Karpas-422 (cell line): Measurements from ENCODE around the gene PCDHA11. TPM values are rescaled to one million over a fixed set of nuclear protein-coding genes. Genes with fewer than 3 reads are reported as not detected.

Experiments
- DNase-seq: peaks from one replicate; pipeline ENCODE4 v3.0.0-alpha.2; 2015
- H2AFZ ChIP-seq: fragments of 200-600 bp; sonication (generic); 2 replicates; pipeline ENCODE4 v1.6.1; 2014; ENCODE audit warnings: antibody characterized with exemption, low read length, mixed read lengths
- H3K27ac ChIP-seq: fragments of 200-600 bp; sonication (generic); 2 replicates; pipeline ENCODE4 v1.5.1; 2014; ENCODE audit warnings: mild to moderate bottlenecking, low read length, moderate library complexity
- H3K27me3 ChIP-seq: fragments of 200-600 bp; sonication (generic); 2 replicates; pipeline ENCODE4 v1.6.1; 2014; ENCODE audit warnings: low read length, mixed read lengths
- H3K36me3 ChIP-seq: fragments of 200-600 bp; sonication (generic); 2 replicates; pipeline ENCODE4 v1.6.1; 2014; ENCODE audit warnings: low read length, mixed read lengths; ENCODE audit not compliant: insufficient read depth
- H3K4me1 ChIP-seq: fragments of 200-600 bp; sonication (generic); 2 replicates; pipeline ENCODE4 v1.6.1; 2014; ENCODE audit warnings: mild to moderate bottlenecking, low read length, mixed read lengths
- H3K4me2 ChIP-seq: fragments of 200-600 bp; sonication (generic); 2 replicates; pipeline ENCODE4 v1.6.1; 2014; ENCODE audit warnings: low read length, low read depth, mild to moderate bottlenecking; ENCODE audit not compliant: poor library complexity, severe bottlenecking
- H3K4me3 ChIP-seq: fragments of 200-600 bp; sonication (generic); 2 replicates; pipeline ENCODE4 v1.5.1; 2014; ENCODE audit warnings: mild to moderate bottlenecking, antibody characterized with exemption, low read length, mixed read lengths
- H3K79me2 ChIP-seq: fragments of 200-600 bp; sonication (generic); 2 replicates; pipeline ENCODE4 v1.6.1; 2014; ENCODE audit warnings: mild to moderate bottlenecking, low read length, mixed read lengths
- H3K9ac ChIP-seq: fragments of 200-600 bp; sonication (generic); 2 replicates; pipeline ENCODE4 v1.6.0; 2014; ENCODE audit warnings: low read length
- H3K9me2 ChIP-seq: fragments of 200-600 bp; sonication (generic), shearing (Covaris generic); replicated peaks from 2 replicates; pipeline ENCODE4 v1.6.0; 2014; ENCODE audit warnings: mild to moderate bottlenecking, low read length, moderate library complexity; ENCODE audit not compliant: insufficient read depth
- H3K9me3 ChIP-seq: fragments of 300-700, 200-600 bp; sonication (generic); 2 replicates; pipeline ENCODE4 v1.6.1; 2014; ENCODE audit warnings: low read length, mixed read lengths
- H4K20me1 ChIP-seq: fragments of 200-600 bp; sonication (generic); 2 replicates; pipeline ENCODE4 v1.6.1; 2014; ENCODE audit warnings: mild to moderate bottlenecking, antibody characterized with exemption, low read length, low read depth; ENCODE audit not compliant: insufficient read depth
- total RNA-seq: library from RNA; depleted of rRNA; stranded (reverse); fragments of >200 nt; shearing (Covaris generic); gene quantifications from 2 replicates; pipeline ENCODE4 v1.2.3, GENCODE V29; 2014; ENCODE audit warnings: low replicate concordance; rRNA removed

The PCDHA11 gene
- total RNA-seq, 1 experiment from 2014 or later: not detected

GRCh38 chr5:140883927-140884697 lies 15.4 kb downstream of the PCDHA11 start:
- no peak overlapping the region for H3K27ac ChIP-seq

GRCh38 chr5:140916325-140916724 lies 47.6 kb downstream of the PCDHA11 start:
- no peak overlapping the region for H3K4me2 ChIP-seq
- H3K9me3 ChIP-seq: no peaks in the 10 kb centered on the region
- H3K27me3 ChIP-seq: no peaks in the 10 kb centered on the region
- no peaks in the 10 kb centered on the region for H4K20me1 ChIP-seq
- no peak for DNase-seq
- H3K9ac ChIP-seq: no peak overlapping the region
- H3K27ac ChIP-seq: no peak overlapping the region
- no peak overlapping the region for H2AFZ ChIP-seq
- no peaks in the 10 kb centered on the region for H3K79me2 ChIP-seq
- 0 out of 2 replicates have a peak, but pooled peaks cover 3% of the 10 kb centered on the region for H3K9me2 ChIP-seq
- no peak overlapping the region for H3K4me3 ChIP-seq
- no peaks in the 10 kb centered on the region for H3K36me3 ChIP-seq
- no peaks in the 10 kb centered on the region for H3K4me1 ChIP-seq

More at GRCh38 chr5:140883927-140884697, 15.4 kb downstream of the PCDHA11 start:
- H3K4me3 ChIP-seq: no peak overlapping the region
- H3K79me2 ChIP-seq: no peaks in the 10 kb centered on the region
- H3K4me2 ChIP-seq: no peak overlapping the region
- H3K9me3 ChIP-seq: no peaks in the 10 kb centered on the region
- H2AFZ ChIP-seq: no peak overlapping the region
- H4K20me1 ChIP-seq: no peaks in the 10 kb centered on the region
- no peaks in the 10 kb centered on the region for H3K9me2 ChIP-seq
- H3K36me3 ChIP-seq: no peaks in the 10 kb centered on the region
- H3K4me1 ChIP-seq: no peaks in the 10 kb centered on the region
- no peaks in the 10 kb centered on the region for H3K27me3 ChIP-seq
- DNase-seq: no peak
- H3K9ac ChIP-seq: no peak overlapping the region

Other genes with a start within 250 kb of the PCDHA11 start
- gene CD14, start 235.8 kb upstream of the PCDHA11 start, total RNA-seq: not detected in 2 replicates
- gene TMCO6, start 229.5 kb upstream of the PCDHA11 start, total RNA-seq: 23.8 and 29.9 TPM in 2 replicates
- gene NDUFA2, start 221.3 kb upstream of the PCDHA11 start, total RNA-seq: 126 and 131 TPM in 2 replicates
- gene IK, start 221.1 kb upstream of the PCDHA11 start, total RNA-seq: 101 and 106 TPM in 2 replicates
- 15.9 and 21.5 TPM in 2 replicates for gene WDR55, start 204.1 kb upstream of the PCDHA11 start, total RNA-seq
- 0.71 and 2.0 TPM in 2 replicates for gene DND1, start 195.4 kb upstream of the PCDHA11 start, total RNA-seq
- gene HARS1, start 177.6 kb upstream of the PCDHA11 start, total RNA-seq: 29.9 and 61.0 TPM in 2 replicates
- 18.1 and 18.3 TPM in 2 replicates for gene HARS2, start 177.5 kb upstream of the PCDHA11 start, total RNA-seq
- gene ZMAT2, start 168.5 kb upstream of the PCDHA11 start, total RNA-seq: 18.1 and 20.6 TPM in 2 replicates
- gene PCDHA1, start 82.8 kb upstream of the PCDHA11 start, total RNA-seq: not detected in 2 replicates
- not detected in 2 replicates for gene PCDHA2, start 74.1 kb upstream of the PCDHA11 start, total RNA-seq
- gene PCDHA3, start 67.9 kb upstream of the PCDHA11 start, total RNA-seq: not detected in 2 replicates
- gene PCDHA4, start 61.9 kb upstream of the PCDHA11 start, total RNA-seq: not detected in 2 replicates
- gene PCDHA5, start 47.3 kb upstream of the PCDHA11 start, total RNA-seq: not detected in 2 replicates
- gene PCDHA6, start 41.0 kb upstream of the PCDHA11 start, total RNA-seq: not detected in 2 replicates
- gene PCDHA7, start 34.7 kb upstream of the PCDHA11 start, total RNA-seq: not detected in 2 replicates
- gene PCDHA8, start 27.8 kb upstream of the PCDHA11 start, total RNA-seq: not detected in 2 replicates
- gene PCDHA9, start 20.6 kb upstream of the PCDHA11 start, total RNA-seq: not detected in 2 replicates
- gene PCDHA10, start 13.1 kb upstream of the PCDHA11 start, total RNA-seq: not detected in 2 replicates
- gene PCDHA12, start 6.4 kb downstream of the PCDHA11 start, total RNA-seq: not detected in 2 replicates
- gene PCDHA13, start 13.2 kb downstream of the PCDHA11 start, total RNA-seq: not detected in 2 replicates
- not detected in 2 replicates for gene PCDHAC1, start 57.3 kb downstream of the PCDHA11 start, total RNA-seq
- not detected in 2 replicates for gene PCDHAC2, start 97.5 kb downstream of the PCDHA11 start, total RNA-seq
- not detected in 2 replicates for gene PCDHB1, start 182.4 kb downstream of the PCDHA11 start, total RNA-seq
- gene PCDHB2, start 225.7 kb downstream of the PCDHA11 start, total RNA-seq: not detected in 2 replicates
- gene PCDHB3, start 231.5 kb downstream of the PCDHA11 start, total RNA-seq: not detected in 2 replicates